Endothelial cell of umbilical vein (primary cell): ENCODE measurements around the gene LRRK1. TPM values are rescaled to one million over a fixed set of nuclear protein-coding genes. Genes with fewer than 3 reads are reported as not detected.

ENCODE experiments used
- BruUV-seq: library from RNA; stranded (reverse); fragments of 400-500 nt; replicated peaks from 2 replicates; lab custom pipeline; 2021; lab: Mats Ljungman, UMichigan
- CTCF ChIA-PET: fragments of 300-600, 350-600 bp; sonication (Branson Sonifier 250); formaldehyde crosslinking; loops from one replicate; lab custom pipeline; 2021; ENCODE audit warnings: antibody characterized with exemption, inconsistent platforms; lab: Charles Lee
- POLR2A ChIA-PET: fragments of 300-600, 350-600 bp; sonication (Branson Sonifier 250); formaldehyde crosslinking; loops from one replicate; lab custom pipeline; 2021; ENCODE audit warnings: antibody characterized with exemption, inconsistent platforms; lab: Charles Lee
- DNase-seq: peaks from one replicate; pipeline ENCODE4 v3.0.0-alpha.2; 2011; ENCODE audit warnings: low read depth, low spot score
- FAIRE-seq: peaks from 2 replicates; lab custom pipeline; 2011; peaks lifted over from hg19 to GRCh38; lab: Jason Lieb, UNC
- H2AFZ ChIP-seq: 2 replicates; pipeline ENCODE4 v1.6.0; 2012; ENCODE audit warnings: low read depth, low read length, control low read depth, inconsistent platforms
- H3K27ac ChIP-seq: 2 replicates; pipeline ENCODE4 v1.5.1; 2011; ENCODE audit warnings: low read depth, mild to moderate bottlenecking, control low read depth, low read length, moderate library complexity; ENCODE audit not compliant: insufficient read depth
- H3K27me3 ChIP-seq, 2 experiments: 2 replicates each; pipeline versions ENCODE4 v1.6.0 to v1.6.1; 2011; ENCODE audit warnings: low read length in 2 of 2, mixed read lengths in 1 of 2; ENCODE audit not compliant: control insufficient read depth in 2 of 2, insufficient read depth in 2 of 2
- H3K36me3 ChIP-seq, 2 experiments: 2 replicates in 1 of 2; 3 replicates in 1 of 2; pipeline ENCODE4 v1.5.1; 2011; ENCODE audit warnings: low read length in 2 of 2, mild to moderate bottlenecking in 1 of 2, moderate library complexity in 1 of 2; ENCODE audit not compliant: control insufficient read depth in 2 of 2, insufficient read depth in 2 of 2; ENCODE audit errors: extremely low read depth in 1 of 2
- H3K4me1 ChIP-seq: 3 replicates; pipeline ENCODE4 v1.5.1; 2011; ENCODE audit warnings: mild to moderate bottlenecking, low read length; ENCODE audit not compliant: control insufficient read depth, insufficient read depth; ENCODE audit errors: extremely low read depth
- H3K4me2 ChIP-seq: 2 replicates; pipeline ENCODE4 v1.6.1; 2011; ENCODE audit warnings: low read length, control low read depth, mixed read lengths; ENCODE audit not compliant: insufficient read depth
- H3K4me3 ChIP-seq, 3 experiments: fragments of 200-600 bp in 1 of 3; sonication (generic), shearing (Covaris generic) in 1 of 3; replicated peaks in 1 of 3; 2 replicates each; pipeline ENCODE4 v1.5.1; 2011 to 2016; ENCODE audit warnings: control low read depth in 3 of 3, low read length in 3 of 3, mild to moderate bottlenecking in 2 of 3, inconsistent platforms in 1 of 3, low read depth in 1 of 3, moderate library complexity in 1 of 3; ENCODE audit not compliant: insufficient read depth in 1 of 3
- H3K79me2 ChIP-seq: 2 replicates; pipeline ENCODE4 v1.6.0; 2012; ENCODE audit warnings: low read length, inconsistent platforms; ENCODE audit not compliant: control insufficient read depth, insufficient read depth
- H3K9ac ChIP-seq: replicated peaks from 2 replicates; pipeline ENCODE3; 2011; ENCODE audit warnings: low read length, control low read depth; ENCODE audit not compliant: insufficient read depth; ENCODE audit errors: extremely low read depth
- H3K9me1 ChIP-seq: replicated peaks from 3 replicates; pipeline ENCODE4 v1.6.0; 2011; ENCODE audit warnings: mild to moderate bottlenecking, low read length; ENCODE audit not compliant: control insufficient read depth, insufficient read depth; ENCODE audit errors: extremely low read depth
- H3K9me3 ChIP-seq: replicated peaks from 2 replicates; pipeline ENCODE4 v1.5.1; 2012; ENCODE audit warnings: low read length, inconsistent platforms; ENCODE audit not compliant: control insufficient read depth, insufficient read depth
- H4K20me1 ChIP-seq: replicated peaks from 2 replicates; pipeline ENCODE3; 2011; ENCODE audit warnings: mild to moderate bottlenecking, low read length; ENCODE audit not compliant: control insufficient read depth, insufficient read depth; ENCODE audit errors: extremely low read depth
- CTCF ChIP-seq, 2 donors: IDR thresholded peaks; 1 replicate in 1 of 2; 2 replicates in 1 of 2; pipeline ENCODE4 v1.5.1; 2011; ENCODE audit warnings: low read length in 2 of 2, mild to moderate bottlenecking in 2 of 2, moderate library complexity in 2 of 2, control low read depth in 1 of 2, inconsistent platforms in 1 of 2, low read depth in 1 of 2; ENCODE audit not compliant: insufficient read depth in 1 of 2; ENCODE audit errors: extremely low read depth in 1 of 2
- EZH2 ChIP-seq: IDR thresholded peaks from 2 replicates; pipeline ENCODE4 v1.6.1; 2012; ENCODE audit warnings: borderline replicate concordance, low read depth, mild to moderate bottlenecking, moderate library complexity, low read length, inconsistent platforms; ENCODE audit not compliant: severe bottlenecking
- FOS ChIP-seq: IDR thresholded peaks from 2 replicates; pipeline ENCODE4 v1.6.1; 2011; ENCODE audit warnings: mild to moderate bottlenecking, low read length, moderate library complexity, borderline replicate concordance; ENCODE audit not compliant: insufficient read depth
- GATA2 ChIP-seq: IDR thresholded peaks from 2 replicates; pipeline ENCODE4 v1.7.0; 2011; ENCODE audit warnings: low read depth, mild to moderate bottlenecking, moderate library complexity, mixed read lengths, low read length; ENCODE audit not compliant: insufficient read length, insufficient read depth
- JUN ChIP-seq: IDR thresholded peaks from 2 replicates; pipeline ENCODE4 v1.6.1; 2011; ENCODE audit warnings: borderline replicate concordance, low read depth; ENCODE audit not compliant: insufficient read length, insufficient read depth
- MAX ChIP-seq: IDR thresholded peaks from 2 replicates; pipeline ENCODE4 v1.6.1; 2011; ENCODE audit not compliant: insufficient read depth, insufficient read length
- MYC ChIP-seq: IDR thresholded peaks from one replicate; pipeline ENCODE4 v1.6.1; 2011; ENCODE audit warnings: mild to moderate bottlenecking, low read depth, low read length
- POLR2A ChIP-seq: IDR thresholded peaks from 2 replicates; pipeline ENCODE4 v1.6.1; 2012; ENCODE audit warnings: low read depth, mild to moderate bottlenecking, control low read depth, low read length
- POLR2AphosphoS5 ChIP-seq: IDR thresholded peaks from 2 replicates; pipeline ENCODE4 v1.6.1; 2012; ENCODE audit warnings: low read depth, mild to moderate bottlenecking, control low read depth, low read length, moderate library complexity; ENCODE audit not compliant: insufficient read depth
- dilution Hi-C: fragments of 300-500 bp; cut with MboI; formaldehyde crosslinking; loops from one replicate; pipeline ENCODE4 v1.15.0; 2019; ENCODE audit warnings: low sequenced_read_pairs; ENCODE audit not compliant: extremely low pct_ligation_motif_present
- intact Hi-C: fragments of 100-400 bp; cut with micrococcal nuclease; formaldehyde crosslinking; loops from one replicate; pipeline ENCODE4 v1.10.0; 2022
- polyA plus RNA-seq, 4 experiments: library from polyadenylated mRNA; depleted of rRNA in 3 of 4; stranded (reverse) in 3 of 4; unstranded in 1 of 4; fragments of >200 nt; gene quantifications; 2 replicates each; pipeline versions ENCODE4 v1.2.1 to v1.2.3, GENCODE V29; 2011 to 2012; ENCODE audit warnings: missing spikeins in 1 of 4
- total RNA-seq: library from RNA; stranded (reverse); gene quantifications from 2 replicates; pipeline ENCODE4 v1.2.3, GENCODE V29; 2021

Gene LRRK1
- total and polyA plus RNA-seq, 2 donors (not counting 3 experiments of a cell fraction or from before 2014, with no cell fraction given): 11.0 to 22.1 TPM

GRCh38 chr15:100931143-100931890, 12.2 kb downstream of the LRRK1 start:
- no peaks in the 10 kb centered on the region for H3K9me3 ChIP-seq
- no peak overlapping the region for H3K4me2 ChIP-seq
- dilution Hi-C loops (no loop called here), intact Hi-C loops (no loop called here)
- H3K27ac ChIP-seq: no peak overlapping the region
- no TSS peak for BruUV-seq
- H3K9me1 ChIP-seq: no peaks in the 10 kb centered on the region
- CTCF ChIA-PET: interaction anchor here (1.4 kb wide), 1 partner anchor 76 kb away, joined by 3 read pairs; no protein-coding TSS in a partner anchor
- no peaks in the 10 kb centered on the region for H3K27me3 ChIP-seq
- H2AFZ ChIP-seq: no peak overlapping the region
- no peak overlapping the region for H3K4me3 ChIP-seq
- H4K20me1 ChIP-seq: no peaks in the 10 kb centered on the region
- H3K4me1 ChIP-seq: peaks cover 7% of the 10 kb centered on the region
- DNase-seq (no peak), FAIRE-seq (no peak)
- no peak overlapping the region for H3K9ac ChIP-seq
- TF ChIP-seq EZH2 (no peak), MAX (no peak), GATA2 (no peak), POLR2A (no peak), CTCF (IDR thresholded peaks at IDR 0.05; ENCODE audit: extremely low read depth in 1 of 2, insufficient read depth in 1 of 2, low read depth in 1 of 2, low read length in 2 of 2) (no peak), JUN (no peak), FOS (no peak), POLR2AphosphoS5 (no peak), MYC (no peak)
- H3K79me2 ChIP-seq: no peaks in the 10 kb centered on the region
- peaks cover 6 to 8% of the 10 kb centered on the region in 2 experiments for H3K36me3 ChIP-seq
- POLR2A ChIA-PET: interaction anchor here (0.5 kb wide), 1 partner anchor 41 kb away, joined by 3 read pairs; no protein-coding TSS in a partner anchor
